ENCODE results near the gene KRT15. TPM values are rescaled to one million over a fixed set of nuclear protein-coding genes. Genes with fewer than 3 reads are reported as not detected.
A peak's percentile ranks its signal among the peaks of the same experiment; 100 is the strongest.

The KRT15 gene
- total and polyA plus RNA-seq, 2 of the 4 experiments (the other 2 are of a cell fraction): 2.9 to 5.3 TPM

DNA sequence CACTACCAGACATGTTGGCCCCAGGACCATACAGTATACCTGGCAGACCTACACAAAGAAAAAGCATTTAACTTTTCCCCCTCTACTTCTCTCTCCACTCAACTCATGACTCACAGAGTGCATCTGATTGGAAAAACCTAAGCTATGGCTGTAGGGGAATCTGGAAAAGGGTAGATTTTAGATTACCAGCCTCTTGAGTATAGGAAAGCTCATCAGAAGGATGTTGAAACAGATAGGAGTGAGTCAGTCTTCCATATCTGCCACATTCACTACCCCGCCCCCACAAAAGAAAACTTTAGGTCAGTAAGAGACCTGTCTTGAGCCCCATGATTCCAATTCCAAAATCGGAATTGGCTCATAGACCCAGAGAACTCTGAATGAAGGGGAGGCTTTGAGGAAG is 40.9 kb upstream of the KRT15 start:
- Histone ChIP-seq H4K91ac (ENCODE audit: insufficient read depth, low read depth, low read length) (no peak overlapping the region), H2AFZ (replicated peaks; ENCODE audit: low read length, poor library complexity) (no peak overlapping the region), H2BK5ac (ENCODE audit: low read depth, low read length, poor library complexity, severe bottlenecking) (no peak overlapping the region), H2BK15ac (ENCODE audit: low read depth, low read length) (no peak overlapping the region), H3K9me1 (ENCODE audit: insufficient read depth, low read length) (no peaks in the 10 kb centered on the region; the same call in 1 of the 2 replicates), H2AK5ac (ENCODE audit: low read depth, low read length) (no peak overlapping the region), H3K4me2 (ENCODE audit: low read depth, low read length) (no peak overlapping the region), H2BK20ac (ENCODE audit: low read depth, low read length) (no peak overlapping the region), H3K18ac (ENCODE audit: low read depth, low read length) (no peak overlapping the region), H3K4me1 (ENCODE audit: control insufficient read depth, insufficient read depth, low read length) (no peaks in the 10 kb centered on the region), H3K23ac (ENCODE audit: low read depth, low read length) (no peak overlapping the region), H3K4ac (ENCODE audit: low read depth, low read length) (no peak overlapping the region), H3K14ac (replicated peaks; ENCODE audit: low read depth, low read length) (no peak overlapping the region), H3K56ac (ENCODE audit: extremely low read depth, insufficient read depth, low read length) (no peak overlapping the region), H3K36me3 (ENCODE audit: control insufficient read depth, insufficient read depth, low read length) (no peaks in the 10 kb centered on the region), H4K5ac (ENCODE audit: low read depth, low read length) (no peak overlapping the region), H3K4me3 (ENCODE audit: insufficient read depth, low read depth, low read length) (no peak overlapping the region), H4K20me1 (ENCODE audit: insufficient read depth, low read length) (no peaks in the 10 kb centered on the region), H3K27me3 (ENCODE audit: control insufficient read depth, insufficient read depth, low read length) (peaks cover 64% of the 10 kb centered on the region), H2AK9ac (replicated peaks; ENCODE audit: low read depth, low read length, poor library complexity) (no peak overlapping the region), H3K27ac (ENCODE audit: insufficient read depth, low read length) (no peak overlapping the region), H3K79me1 (ENCODE audit: low read depth in 1 of 2, low read length in 2 of 2) (no peaks in the 10 kb centered on the region), H3K9ac (ENCODE audit: low read depth, low read length) (no peak overlapping the region), H2BK120ac (ENCODE audit: low read depth, low read length) (no peak overlapping the region), H3K9me3 (ENCODE audit: control insufficient read depth, insufficient read depth, low read length) (no peaks in the 10 kb centered on the region), H4K8ac (ENCODE audit: low read depth in 2 of 2, low read length in 2 of 2) (no peak overlapping the region)
- no peak for ATAC-seq (ENCODE audit: low read depth)
- CTCF ChIA-PET: interaction anchor here (0.7 to 2.3 kb wide), 3 partner anchors 11 to 103 kb away, joined by 3 to 11 read pairs (median 5); no protein-coding TSS in a partner anchor
- in situ Hi-C loops (cut with MboI; ENCODE audit: low sequenced_read_pairs) (loop anchor here (10.0 kb wide), 1 partner anchor 755 kb away; no protein-coding TSS in a partner anchor), intact Hi-C loops (cut with micrococcal nuclease) (no loop called here), dilution Hi-C loops (cut with HindIII; ENCODE audit: low sequenced_read_pairs, unreplicated experiment) (no loop called here)
- peak; percentile 41 for DNase-seq
- POLR2A ChIA-PET (ENCODE audit: unreplicated experiment): no interaction called here
- no TSS peak for BruUV-seq (replicated peaks)
- TF ChIP-seq POLR2A (IDR thresholded peaks at IDR 0.05; ENCODE audit: low read depth, low read length) (no peak), MXI1 (IDR thresholded peaks at IDR 0.05; ENCODE audit: borderline replicate concordance, low read depth, low read length) (no peak), CEBPB (IDR thresholded peaks at IDR 0.05; ENCODE audit: low read depth, low read length) (peak; percentile 38; the same call in 1 of the 2 replicates)
- TF ChIP-seq, protein P1, sequence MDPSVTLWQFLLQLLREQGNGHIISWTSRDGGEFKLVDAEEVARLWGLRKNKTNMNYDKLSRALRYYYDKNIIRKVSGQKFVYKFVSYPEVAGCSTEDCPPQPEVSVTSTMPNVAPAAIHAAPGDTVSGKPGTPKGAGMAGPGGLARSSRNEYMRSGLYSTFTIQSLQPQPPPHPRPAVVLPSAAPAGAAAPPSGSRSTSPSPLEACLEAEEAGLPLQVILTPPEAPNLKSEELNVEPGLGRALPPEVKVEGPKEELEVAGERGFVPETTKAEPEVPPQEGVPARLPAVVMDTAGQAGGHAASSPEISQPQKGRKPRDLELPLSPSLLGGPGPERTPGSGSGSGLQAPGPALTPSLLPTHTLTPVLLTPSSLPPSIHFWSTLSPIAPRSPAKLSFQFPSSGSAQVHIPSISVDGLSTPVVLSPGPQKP (IDR thresholded peaks at IDR 0.05; ENCODE audit: borderline replicate concordance, low read depth, low read length): no peak
- WGBS, 2 experiments (ENCODE audit: extremely low coverage in 2 of 2, insufficient read length in 1 of 2): no CpG with 5 or more reads among the region's 2 CpGs
